GM18502 (cell line): ENCODE data around the gene IGFL4.
"Not testable (repeated sequence)": the region's sequence is repeated elsewhere in the genome, so short reads cannot be mapped to it uniquely, and the experiment has no call there.

Source experiments
- ATAC-seq: cut with Tn5 transposase; IDR thresholded peaks from one replicate; pipeline ENCODE4 v1.9.1; 2021; ENCODE audit warnings: mild to moderate bottlenecking; ENCODE audit not compliant: unreplicated experiment, poor library complexity

The IGFL4 gene

GRCh38 chr19:46040952-46041500 is at the start of gene IGFL4:
Gene IGFL4, minus strand, starts transcription at chr19:46041002. Its CDS starts 40 bp downstream, at chr19:46040962.
- no peak for ATAC-seq

- ATAC-seq = no peak
Measured at GRCh38 chr19:46090444-46090843, 49.6 kb upstream of the IGFL4 start.

- no peak for ATAC-seq
Measured at GRCh38 chr19:46089432-46089831, 48.6 kb upstream of the IGFL4 start.

GRCh38 chr19:46088101-46088500 is 47.3 kb upstream of the IGFL4 start:
- no peak for ATAC-seq

- no peak for ATAC-seq
Measured at GRCh38 chr19:46085888-46086287, 45.1 kb upstream of the IGFL4 start.

- ATAC-seq = no peak
Measured at GRCh38 chr19:46082728-46083050, 41.9 kb upstream of the IGFL4 start.

- no peak for ATAC-seq
Measured at GRCh38 chr19:46081928-46082727, 41.3 kb upstream of the IGFL4 start.

- ATAC-seq = no peak
Measured at GRCh38 chr19:46080561-46080960, 39.8 kb upstream of the IGFL4 start.

GRCh38 chr19:46079576-46079975 is 38.8 kb upstream of the IGFL4 start:
- ATAC-seq = no peak

GRCh38 chr19:46078573-46079332 is 38.0 kb upstream of the IGFL4 start:
- not testable (repeated sequence) for ATAC-seq

- no peak for ATAC-seq
Measured at GRCh38 chr19:46077815-46078167, 37.0 kb upstream of the IGFL4 start.

GRCh38 chr19:46076951-46077814 is 36.4 kb upstream of the IGFL4 start:
- no peak for ATAC-seq

GRCh38 chr19:46076031-46076880 is 35.5 kb upstream of the IGFL4 start:
- no peak for ATAC-seq

GRCh38 chr19:46073268-46073922 is 32.6 kb upstream of the IGFL4 start:
- no peak for ATAC-seq

- ATAC-seq = no peak
Measured at GRCh38 chr19:46069806-46070341, 29.1 kb upstream of the IGFL4 start.

GRCh38 chr19:46068345-46069258 is 27.8 kb upstream of the IGFL4 start:
- ATAC-seq = no peak

- ATAC-seq = no peak
Measured at GRCh38 chr19:46067691-46068090, 26.9 kb upstream of the IGFL4 start.

- ATAC-seq = no peak
Measured at GRCh38 chr19:46066471-46066870, 25.7 kb upstream of the IGFL4 start.
